Hematopoietic multipotent progenitor cell treated with erythropoietin and hydrocortisone succinate and interleukin-3 and kit ligand, for 15 days (in vitro differentiated cells): ENCODE measurements around the gene GFAP.

ENCODE experiments used
- DNase-seq: peaks from one replicate; pipeline ENCODE4 v3.0.0-alpha.2; 2015; ENCODE audit warnings: low spot score

Gene GFAP

GRCh38 chr17:44899074-44899782, 16.1 kb downstream of the GFAP start, which contains the start of gene EFTUD2:
TSS of gene EFTUD2 (minus strand) at chr17:44899445. CDS start at chr17:44894521, 4,924 bp downstream.
- DNase-seq, result peak; percentile 93

- peak; percentile 42 for DNase-seq
Measured at GRCh38 chr17:44898768-44899073, 16.6 kb downstream of the GFAP start.

GRCh38 chr17:44894642-44895041, 20.7 kb downstream of the GFAP start:
- DNase-seq, result no peak

GRCh38 chr17:44892250-44892649, 23.1 kb downstream of the GFAP start:
- no peak for DNase-seq

GRCh38 chr17:44889003-44889402, 26.3 kb downstream of the GFAP start:
- DNase-seq, result no peak

- no peak for DNase-seq
Measured at GRCh38 chr17:44887971-44888954, 27.0 kb downstream of the GFAP start.

GRCh38 chr17:44887016-44887415, 28.3 kb downstream of the GFAP start:
- DNase-seq, result no peak

- no peak for DNase-seq
Measured at GRCh38 chr17:44884941-44885340, 30.4 kb downstream of the GFAP start.

- DNase-seq, result no peak
Measured at GRCh38 chr17:44881145-44881544, 34.2 kb downstream of the GFAP start.

- DNase-seq, result no peak
Measured at GRCh38 chr17:44880062-44880461, 35.2 kb downstream of the GFAP start.

- DNase-seq, result no peak
Measured at GRCh38 chr17:44879376-44879775, 35.9 kb downstream of the GFAP start.

GRCh38 chr17:44878627-44879221, 36.6 kb downstream of the GFAP start:
- peak; percentile 39 for DNase-seq

- no peak for DNase-seq
Measured at GRCh38 chr17:44877121-44877520, 38.2 kb downstream of the GFAP start.

GRCh38 chr17:44875761-44876160, 39.5 kb downstream of the GFAP start:
- DNase-seq, result no peak

GRCh38 chr17:44872131-44872768, 43.0 kb downstream of the GFAP start:
- no peak for DNase-seq

- no peak for DNase-seq
Measured at GRCh38 chr17:44871556-44871955, 43.7 kb downstream of the GFAP start.

- no peak for DNase-seq
Measured at GRCh38 chr17:44867841-44868240, 47.5 kb downstream of the GFAP start.

GRCh38 chr17:44865931-44866330, 49.4 kb downstream of the GFAP start:
- no peak for DNase-seq

- DNase-seq, result peak; percentile 74
Measured at GRCh38 chr17:44865231-44865660, 50.1 kb downstream of the GFAP start.

- DNase-seq, result no peak
Measured at GRCh38 chr17:44864831-44865230, 50.5 kb downstream of the GFAP start.

- no peak for DNase-seq
Measured at GRCh38 chr17:44863061-44863918, 52.0 kb downstream of the GFAP start.
